Rectal smooth muscle tissue (tissue), 1 donor: ENCODE measurements around the gene UBN2.
"Not testable (repeated sequence)": the region's sequence is repeated elsewhere in the genome, so short reads cannot be mapped to it uniquely, and the experiment has no call there.

Experiments used
- H3K27ac ChIP-seq: one replicate; pipeline ENCODE4 v1.7.0; 2013; ENCODE audit warnings: low read depth, low read length, inconsistent platforms
- H3K27me3 ChIP-seq: one replicate; pipeline ENCODE4 v1.7.0; 2013; ENCODE audit warnings: low read length; ENCODE audit not compliant: control insufficient read depth, insufficient read depth
- H3K36me3 ChIP-seq: one replicate; pipeline ENCODE4 v1.7.0; 2013; ENCODE audit warnings: low read length; ENCODE audit not compliant: control insufficient read depth, insufficient read depth
- H3K4me1 ChIP-seq: one replicate; pipeline ENCODE4 v1.7.0; 2013; ENCODE audit warnings: low read length; ENCODE audit not compliant: control insufficient read depth, insufficient read depth
- H3K4me3 ChIP-seq: one replicate; pipeline ENCODE4 v1.7.0; 2013; ENCODE audit warnings: low read length
- H3K9ac ChIP-seq: one replicate; pipeline ENCODE4 v1.7.0; 2013; ENCODE audit warnings: low read length

Gene UBN2

GRCh38 chr7:139218173-139218572, 12.9 kb upstream of the UBN2 start:
- Histone ChIP-seq H3K4me3 (no peak overlapping the region), H3K27ac (no peak overlapping the region), H3K27me3 (no peaks in the 10 kb centered on the region), H3K36me3 (no peaks in the 10 kb centered on the region), H3K9ac (no peak overlapping the region), H3K4me1 (no peaks in the 10 kb centered on the region)

DNA sequence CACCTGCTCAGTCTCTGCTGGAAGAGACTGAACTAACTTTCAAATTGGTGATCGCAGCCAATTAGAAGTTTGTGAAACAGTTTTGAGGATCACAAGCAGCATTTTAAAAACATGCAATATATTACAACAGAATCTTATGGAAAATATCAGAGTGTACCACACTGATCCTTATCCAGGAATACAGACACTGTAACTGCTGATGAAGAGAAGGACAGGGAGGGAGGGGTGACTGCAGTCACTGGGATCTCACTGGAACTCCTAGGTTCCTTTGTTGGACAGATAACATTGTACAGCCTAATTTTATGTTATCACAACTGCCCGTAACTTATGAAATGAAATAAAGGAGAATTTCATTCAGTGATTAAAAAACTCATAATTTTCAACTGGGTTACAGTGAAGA, 6.8 kb upstream of the UBN2 start:
- Histone ChIP-seq H3K4me1 (no peaks in the 10 kb centered on the region), H3K27me3 (no peaks in the 10 kb centered on the region)

DNA sequence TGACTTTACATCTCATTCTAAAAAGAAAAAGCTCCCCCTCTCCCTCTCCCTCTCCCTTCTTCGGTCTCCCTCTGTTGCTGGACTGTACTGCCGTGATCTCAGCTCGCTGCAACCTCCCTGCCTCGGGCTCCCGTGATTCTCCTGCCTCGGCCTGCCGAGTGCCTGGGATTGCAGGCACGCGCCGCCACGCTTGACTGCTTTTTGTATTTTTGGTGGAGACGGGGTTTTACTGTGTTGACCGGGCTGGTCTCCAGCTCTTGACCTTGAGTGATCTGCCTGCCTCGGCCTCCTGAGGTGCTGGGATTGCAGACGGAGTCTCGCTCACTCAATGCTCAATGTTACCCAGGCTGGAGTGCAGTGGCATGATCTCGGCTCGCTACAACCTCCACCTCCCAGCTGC, 6.2 kb upstream of the UBN2 start:
- not testable (repeated sequence) for H3K27ac ChIP-seq, H3K36me3 ChIP-seq, H3K9ac ChIP-seq, H3K27me3 ChIP-seq, H3K4me3 ChIP-seq, H3K4me1 ChIP-seq

More for the DNA sequence above, 6.8 kb upstream of the UBN2 start:
- H3K36me3 ChIP-seq, result no peaks in the 10 kb centered on the region
- no peak overlapping the region for H3K4me3 ChIP-seq
- H3K27ac ChIP-seq, result no peak overlapping the region
- H3K9ac ChIP-seq, result no peak overlapping the region

GRCh38 chr7:139225286-139226157, 5.5 kb upstream of the UBN2 start:
- H3K9ac ChIP-seq, H3K27ac ChIP-seq, H3K36me3 ChIP-seq, H3K4me1 ChIP-seq, H3K4me3 ChIP-seq, H3K27me3 ChIP-seq: not testable (repeated sequence)

DNA sequence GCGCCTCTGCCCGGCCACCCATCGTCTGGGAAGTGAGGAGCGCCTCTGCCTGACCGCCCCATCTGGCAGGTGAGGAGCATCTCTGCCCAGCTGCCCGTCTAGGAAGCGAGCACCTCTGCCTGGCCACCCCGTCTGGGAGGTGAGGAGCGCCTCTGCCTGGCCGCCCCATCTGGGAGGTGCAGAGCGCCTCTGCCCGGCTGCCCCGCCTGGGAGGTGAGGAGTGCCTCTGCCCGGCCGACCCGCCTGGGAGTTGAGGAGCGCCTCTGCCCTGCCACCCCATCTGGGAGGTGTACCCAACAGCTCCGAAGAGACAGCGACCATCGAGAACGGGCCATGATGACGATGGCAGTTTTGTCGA, 4.9 kb upstream of the UBN2 start:
- H3K4me3 ChIP-seq, H3K9ac ChIP-seq, H3K36me3 ChIP-seq, H3K4me1 ChIP-seq, H3K27me3 ChIP-seq, H3K27ac ChIP-seq: not testable (repeated sequence)

GRCh38 chr7:139226988-139227488, 4.0 kb upstream of the UBN2 start:
- not testable (repeated sequence) for H3K27ac ChIP-seq, H3K4me3 ChIP-seq, H3K27me3 ChIP-seq, H3K36me3 ChIP-seq, H3K4me1 ChIP-seq, H3K9ac ChIP-seq

DNA sequence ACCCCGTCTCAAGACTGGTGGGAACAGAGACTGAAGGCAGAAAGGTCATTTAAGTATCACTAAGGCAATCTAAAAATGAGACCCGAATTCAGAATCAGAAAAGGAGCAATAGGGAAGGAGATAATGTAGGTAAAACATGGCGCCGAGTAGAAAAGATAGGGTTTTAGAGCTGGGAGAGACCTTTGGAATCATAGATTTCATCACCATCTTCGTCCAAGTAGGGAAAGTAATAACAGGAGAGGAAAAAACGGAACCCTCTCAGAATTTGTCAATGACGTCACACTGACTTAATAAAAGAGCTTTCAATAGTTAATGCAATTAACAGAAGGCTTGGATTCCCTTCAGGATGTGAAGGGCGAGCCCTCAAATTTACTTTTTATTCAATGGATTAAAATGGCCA, 1.0 kb upstream of the UBN2 start:
- H3K4me1 ChIP-seq, result peaks cover 4% of the 10 kb centered on the region
- H3K4me3 ChIP-seq, result peak overlapping the region; percentile 100
- no peaks in the 10 kb centered on the region for H3K27me3 ChIP-seq
- no peak overlapping the region for H3K27ac ChIP-seq
- no peaks in the 10 kb centered on the region for H3K36me3 ChIP-seq
- H3K9ac ChIP-seq, result no peak overlapping the region

DNA sequence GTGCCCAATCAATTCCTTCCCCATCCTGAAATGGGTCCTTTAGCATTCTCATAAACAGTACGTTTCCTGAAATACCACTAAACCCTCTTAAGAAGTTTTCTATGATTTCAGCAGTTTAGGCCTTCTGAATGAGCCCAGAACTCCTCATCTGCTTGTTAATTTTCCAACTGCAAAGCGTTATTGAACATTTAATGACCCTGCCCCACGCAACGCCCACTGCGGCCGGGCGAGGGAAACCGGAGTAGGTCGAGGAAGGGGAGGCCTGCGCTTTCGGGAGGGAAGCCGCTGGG, 608 bp upstream of the UBN2 start:
- peak overlapping the region; percentile 98 for H3K27ac ChIP-seq
- H3K4me3 ChIP-seq, result peak overlapping the region; percentile 100
- no peaks in the 10 kb centered on the region for H3K36me3 ChIP-seq
- no peaks in the 10 kb centered on the region for H3K27me3 ChIP-seq
- H3K4me1 ChIP-seq, result peaks cover 4% of the 10 kb centered on the region
- no peak overlapping the region for H3K9ac ChIP-seq

DNA sequence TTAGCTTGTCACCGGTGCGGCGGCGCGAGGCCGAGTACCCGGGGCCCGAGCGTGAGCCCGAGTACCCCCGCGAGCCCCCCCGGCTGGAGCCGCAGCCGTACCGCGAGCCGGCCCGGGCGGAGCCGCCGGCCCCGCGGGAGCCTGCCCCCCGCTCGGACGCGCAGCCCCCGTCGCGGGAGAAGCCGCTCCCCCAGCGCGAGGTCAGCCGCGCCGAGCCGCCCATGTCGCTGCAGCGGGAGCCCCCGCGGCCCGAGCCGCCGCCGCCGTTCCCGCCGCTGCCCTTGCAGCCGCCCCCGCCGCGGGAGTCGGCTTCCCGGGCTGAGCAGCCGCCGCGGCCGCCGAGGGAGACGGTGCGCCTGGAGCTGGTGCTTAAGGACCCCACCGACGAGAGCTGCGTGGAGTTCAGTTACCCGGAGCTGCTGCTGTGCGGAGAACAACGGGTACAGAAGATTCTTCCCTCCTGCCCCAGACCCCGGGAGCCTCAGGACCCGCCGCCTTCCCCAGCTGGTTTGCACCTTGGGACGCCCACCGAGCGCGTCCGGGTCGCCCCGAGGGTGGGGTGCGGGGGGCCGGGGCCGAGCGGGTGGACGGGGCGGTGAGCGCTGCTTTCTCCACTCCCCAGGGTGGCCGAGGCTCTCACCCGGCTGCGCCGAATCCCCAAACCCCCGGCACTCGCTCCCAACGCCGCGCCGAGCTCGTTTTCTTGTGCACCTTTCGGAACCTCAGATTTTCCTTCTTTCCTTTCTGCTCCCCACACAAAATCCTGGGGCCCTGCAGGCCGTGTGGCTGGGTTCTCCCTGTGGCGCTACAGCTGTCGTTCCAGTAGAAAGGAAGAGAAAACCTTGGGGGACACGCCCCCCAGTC, 708 bp downstream of the UBN2 start:
- Histone ChIP-seq H3K4me3 (peak overlapping the region; percentile 100), H3K27ac (peak overlapping the region; percentile 98), H3K4me1 (peaks cover 4% of the 10 kb centered on the region), H3K9ac (peak overlapping the region; percentile 93), H3K36me3 (no peaks in the 10 kb centered on the region), H3K27me3 (no peaks in the 10 kb centered on the region)

GRCh38 chr7:139232377-139232717, 1.3 kb downstream of the UBN2 start:
- peak overlapping the region; percentile 100 for H3K4me3 ChIP-seq
- peak overlapping the region; percentile 98 for H3K27ac ChIP-seq
- peak overlapping the region; percentile 16 for H3K9ac ChIP-seq

GRCh38 chr7:139232904-139233303, 1.9 kb downstream of the UBN2 start:
- H3K9ac ChIP-seq, result no peak overlapping the region
- peaks cover 2% of the 10 kb centered on the region for H3K36me3 ChIP-seq
- H3K27me3 ChIP-seq, result no peaks in the 10 kb centered on the region
- H3K4me3 ChIP-seq, result no peak overlapping the region
- no peak overlapping the region for H3K27ac ChIP-seq
- H3K4me1 ChIP-seq, result peaks cover 4% of the 10 kb centered on the region

More at GRCh38 chr7:139232377-139232717, 1.3 kb downstream of the UBN2 start:
- Histone ChIP-seq H3K27me3 (no peaks in the 10 kb centered on the region), H3K36me3 (peaks cover under 1% of the 10 kb centered on the region), H3K4me1 (peaks cover 4% of the 10 kb centered on the region)

GRCh38 chr7:139241258-139241657, 10.2 kb downstream of the UBN2 start:
- no peaks in the 10 kb centered on the region for H3K4me1 ChIP-seq
- no peaks in the 10 kb centered on the region for H3K27me3 ChIP-seq
- H3K27ac ChIP-seq, result no peak overlapping the region
- H3K36me3 ChIP-seq, result peaks cover 5% of the 10 kb centered on the region
- H3K9ac ChIP-seq, result no peak overlapping the region
- H3K4me3 ChIP-seq, result no peak overlapping the region
